GM20000 (cell line): ENCODE data around the gene CTNND2.

Experiments
- DNase-seq: peaks from one replicate; pipeline ENCODE4 v3.0.0; 2012; ENCODE audit warnings: low spot score
- CTCF ChIP-seq: IDR thresholded peaks from 2 replicates; pipeline ENCODE4 v1.5.1; 2012; ENCODE audit warnings: mild to moderate bottlenecking, control low read depth; ENCODE audit errors: extremely low read depth, missing control alignments

Gene CTNND2

GRCh38 chr5:10946050-10946449 lies 958.2 kb downstream of the CTNND2 start:
- no peak for TF ChIP-seq CTCF
- no peak for DNase-seq

- DNase-seq = no peak
- TF ChIP-seq CTCF = no peak
Observed at GRCh38 chr5:10941900-10942299, 962.3 kb downstream of the CTNND2 start.

- no peak for TF ChIP-seq CTCF
- DNase-seq = no peak
Observed at GRCh38 chr5:10936081-10936855, 968.0 kb downstream of the CTNND2 start.

GRCh38 chr5:10935536-10935935 lies 968.7 kb downstream of the CTNND2 start:
- TF ChIP-seq CTCF = no peak
- no peak for DNase-seq

GRCh38 chr5:10934783-10935355 lies 969.4 kb downstream of the CTNND2 start:
- no peak for DNase-seq
- TF ChIP-seq CTCF = no peak

- DNase-seq = no peak
- TF ChIP-seq CTCF = no peak
Observed at GRCh38 chr5:10933121-10933520, 971.1 kb downstream of the CTNND2 start.

GRCh38 chr5:10932426-10932825 lies 971.8 kb downstream of the CTNND2 start:
- no peak for DNase-seq
- TF ChIP-seq CTCF = no peak
